GM18517 (cell line): Measurements from ENCODE around the gene CIZ1.
A peak's percentile ranks its signal among the peaks of the same experiment; 100 is the strongest.
"Not testable (repeated sequence)": the region's sequence is repeated elsewhere in the genome, so short reads cannot be mapped to it uniquely, and the experiment has no call there.

Experiments used
- ATAC-seq: cut with Tn5 transposase; IDR thresholded peaks from one replicate; pipeline ENCODE4 v1.9.1; 2021; ENCODE audit warnings: mild to moderate bottlenecking, moderate library complexity; ENCODE audit not compliant: unreplicated experiment

The CIZ1 gene

GRCh38 chr9:128190516-128191405, 611 bp downstream of the CIZ1 start:
- ATAC-seq: peak; percentile 20

GRCh38 chr9:128190013-128190412, 1.4 kb downstream of the CIZ1 start:
- no peak for ATAC-seq

GRCh38 chr9:128188209-128188608, 3.2 kb downstream of the CIZ1 start:
- ATAC-seq: no peak

- ATAC-seq: no peak
Measured at GRCh38 chr9:128187361-128187760, 4.0 kb downstream of the CIZ1 start.

- ATAC-seq: no peak
Measured at GRCh38 chr9:128185979-128186965, 5.1 kb downstream of the CIZ1 start.

- no peak for ATAC-seq
Measured at GRCh38 chr9:128182893-128183588, 8.3 kb downstream of the CIZ1 start.

GRCh38 chr9:128181480-128181879, 9.9 kb downstream of the CIZ1 start:
- not testable (repeated sequence) for ATAC-seq

- no peak for ATAC-seq
Measured at GRCh38 chr9:128180447-128180846, 10.9 kb downstream of the CIZ1 start.

GRCh38 chr9:128180001-128180400, 11.4 kb downstream of the CIZ1 start:
- ATAC-seq: no peak

- ATAC-seq: no peak
Measured at GRCh38 chr9:128178806-128179431, 12.5 kb downstream of the CIZ1 start.

- no peak for ATAC-seq
Measured at GRCh38 chr9:128175726-128176125, 15.6 kb downstream of the CIZ1 start.

GRCh38 chr9:128175102-128175563, 16.2 kb downstream of the CIZ1 start:
- ATAC-seq: no peak

- ATAC-seq: no peak
Measured at GRCh38 chr9:128174062-128174461, 17.3 kb downstream of the CIZ1 start.

- ATAC-seq: no peak
Measured at GRCh38 chr9:128169925-128170324, 21.4 kb downstream of the CIZ1 start.

GRCh38 chr9:128169492-128169891, 21.9 kb downstream of the CIZ1 start:
- no peak for ATAC-seq

- ATAC-seq: no peak
Measured at GRCh38 chr9:128168731-128169308, 22.6 kb downstream of the CIZ1 start.

- no peak for ATAC-seq
Measured at GRCh38 chr9:128167209-128167608, 24.2 kb downstream of the CIZ1 start.

GRCh38 chr9:128166169-128166568, 25.2 kb downstream of the CIZ1 start:
- ATAC-seq: no peak

- ATAC-seq: no peak
Measured at GRCh38 chr9:128164307-128164885, 27.0 kb downstream of the CIZ1 start.
